ENCODE data around the gene SDHA. TPM values are rescaled to one million over a fixed set of nuclear protein-coding genes. Genes with fewer than 3 reads are reported as not detected.
"Not testable (repeated sequence)": the region's sequence is repeated elsewhere in the genome, so short reads cannot be mapped to it uniquely, and the experiment has no call there.

The SDHA gene
- total and polyA plus RNA-seq, 12 donors, result 116 to 296 (median 202) TPM

- WGBS, 4 donors, result 5 to 7% (median 6%) methylated on average over 9 of the region's 9 CpGs
- TF ChIP-seq CTCF (IDR thresholded peaks at IDR 0.05) (no peak), POLR2A (IDR thresholded peaks at IDR 0.05) (no peak)
- peaks cover 0 to 8% of the 10 kb centered on the region in 2 donors for H3K36me3 ChIP-seq (replicated peaks in 1 of 2)
- intact Hi-C loops (cut with DNase I), result no loop called here
- peak in 3 of 7 donors; percentile 27 to 34 (median 27) for DNase-seq
- H3K4me3 ChIP-seq, result peak overlapping the region in 2 of 4 donors; percentile 81 to 83
- H3K9me3 ChIP-seq (replicated peaks in 1 of 3), result no peaks in the 10 kb centered on the region
- peaks cover 11 to 33% of the 10 kb centered on the region in 2 donors for H3K4me1 ChIP-seq (replicated peaks in 1 of 2)
- no peaks in the 10 kb centered on the region for H3K27me3 ChIP-seq
- H3K27ac ChIP-seq, result peak overlapping the region in 4 of 5 donors; percentile 18 to 92 (median 90)
Measured at GRCh38 chr5:219460-219863, 1.3 kb downstream of the SDHA start.

GRCh38 chr5:219991-220390, 1.9 kb downstream of the SDHA start:
- H3K27ac ChIP-seq, result peak overlapping the region in 4 of 5 donors; percentile 18 to 92 (median 90)
- WGBS, 4 donors, result 8 to 15% (median 11%) methylated on average over 4 of the region's 4 CpGs
- intact Hi-C loops (cut with DNase I), result no loop called here

GRCh38 chr5:222951-223715, 5.0 kb downstream of the SDHA start:
- Histone ChIP-seq H3K36me3 (replicated peaks in 1 of 2) (peaks cover 0 to 45% of the 10 kb centered on the region in 2 donors), H3K4me1 (replicated peaks in 1 of 2) (peaks cover 0 to 24% of the 10 kb centered on the region in 2 donors)
- H3K27me3 ChIP-seq; intact Hi-C loops (cut with DNase I); DNase-seq; H3K27ac ChIP-seq; H3K9me3 ChIP-seq (replicated peaks in 1 of 3); H3K4me3 ChIP-seq: not testable (repeated sequence)
- WGBS, 4 donors, result 49 to 61% (median 50%) methylated on average over 5 to 6 of the region's 6 CpGs

More at GRCh38 chr5:219991-220390, 1.9 kb downstream of the SDHA start:
- H3K27me3 ChIP-seq, result no peaks in the 10 kb centered on the region
- no peak for DNase-seq
- H3K9me3 ChIP-seq (replicated peaks in 1 of 3), result no peaks in the 10 kb centered on the region
- H3K4me1 ChIP-seq (replicated peaks in 1 of 2), result peaks cover 8 to 30% of the 10 kb centered on the region in 2 donors
- H3K36me3 ChIP-seq (replicated peaks in 1 of 2), result peaks cover 0 to 14% of the 10 kb centered on the region in 2 donors
- TF ChIP-seq POLR2A (IDR thresholded peaks at IDR 0.05) (peak in 1 of 2 donors; percentile 33), CTCF (IDR thresholded peaks at IDR 0.05) (no peak)
- H3K4me3 ChIP-seq, result peak overlapping the region in 2 of 4 donors; percentile 81 to 83

GRCh38 chr5:223791-224190, 5.7 kb downstream of the SDHA start:
- Histone ChIP-seq H3K4me3 (no peak overlapping the region), H3K36me3 (replicated peaks in 1 of 2) (peaks cover 0 to 51% of the 10 kb centered on the region in 2 donors), H3K27me3 (no peaks in the 10 kb centered on the region), H3K4me1 (replicated peaks in 1 of 2) (peaks cover 0 to 24% of the 10 kb centered on the region in 2 donors), H3K9me3 (replicated peaks in 1 of 3) (no peaks in the 10 kb centered on the region), H3K27ac (no peak overlapping the region)
- no peak for TF ChIP-seq POLR2A (IDR thresholded peaks at IDR 0.05)
- no peak for TF ChIP-seq CTCF (IDR thresholded peaks at IDR 0.05)
- no peak for DNase-seq
- intact Hi-C loops (cut with DNase I), result no loop called here
- WGBS, 4 donors, result 66 to 85% (median 81%) methylated on average over 6 of the region's 6 CpGs
